KG1 (cell line): ENCODE data around the gene CEP170B.
"Not testable (repeated sequence)": the region's sequence is repeated elsewhere in the genome, so short reads cannot be mapped to it uniquely, and the experiment has no call there.

Experiments
- DNase-seq: peaks from one replicate; lab custom pipeline; 2025; lab: John Stamatoyannopoulos, UW

The CEP170B gene

GRCh38 chr14:104879201-104879982, 14.3 kb downstream of the CEP170B start:
- no peak for DNase-seq

DNA sequence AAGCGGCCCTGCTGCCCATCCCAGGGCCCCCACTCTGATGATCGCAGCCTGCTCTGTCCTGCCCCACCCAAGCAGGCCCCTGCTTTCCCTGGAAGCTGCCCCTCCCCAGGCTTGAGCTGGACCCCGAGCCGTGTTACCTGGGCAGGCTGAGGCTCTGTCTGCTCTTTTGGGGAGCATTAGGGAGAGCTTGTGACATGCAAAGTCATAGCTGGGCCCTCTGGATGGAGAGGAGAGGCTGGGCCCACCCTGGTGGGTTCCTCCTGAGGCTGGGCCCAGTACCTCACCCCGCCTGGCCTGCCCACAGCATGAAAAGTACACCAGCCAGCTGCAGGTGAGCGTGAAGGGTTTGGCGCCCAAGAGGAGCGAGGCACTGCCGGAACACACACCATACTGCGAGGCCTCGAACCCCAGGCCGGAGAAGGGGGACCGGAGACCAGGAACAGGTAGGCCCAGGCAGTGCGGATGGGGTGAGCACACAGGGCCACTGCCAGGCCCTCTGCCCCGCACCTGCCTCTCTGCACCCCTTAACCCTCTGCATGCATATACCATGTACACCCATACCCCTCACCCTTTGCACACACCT, 15.0 kb downstream of the CEP170B start:
- no peak for DNase-seq

GRCh38 chr14:104880584-104881210, 15.6 kb downstream of the CEP170B start:
- DNase-seq, result no peak

- DNase-seq, result no peak
Measured at GRCh38 chr14:104881369-104881979, 16.4 kb downstream of the CEP170B start.

DNA sequence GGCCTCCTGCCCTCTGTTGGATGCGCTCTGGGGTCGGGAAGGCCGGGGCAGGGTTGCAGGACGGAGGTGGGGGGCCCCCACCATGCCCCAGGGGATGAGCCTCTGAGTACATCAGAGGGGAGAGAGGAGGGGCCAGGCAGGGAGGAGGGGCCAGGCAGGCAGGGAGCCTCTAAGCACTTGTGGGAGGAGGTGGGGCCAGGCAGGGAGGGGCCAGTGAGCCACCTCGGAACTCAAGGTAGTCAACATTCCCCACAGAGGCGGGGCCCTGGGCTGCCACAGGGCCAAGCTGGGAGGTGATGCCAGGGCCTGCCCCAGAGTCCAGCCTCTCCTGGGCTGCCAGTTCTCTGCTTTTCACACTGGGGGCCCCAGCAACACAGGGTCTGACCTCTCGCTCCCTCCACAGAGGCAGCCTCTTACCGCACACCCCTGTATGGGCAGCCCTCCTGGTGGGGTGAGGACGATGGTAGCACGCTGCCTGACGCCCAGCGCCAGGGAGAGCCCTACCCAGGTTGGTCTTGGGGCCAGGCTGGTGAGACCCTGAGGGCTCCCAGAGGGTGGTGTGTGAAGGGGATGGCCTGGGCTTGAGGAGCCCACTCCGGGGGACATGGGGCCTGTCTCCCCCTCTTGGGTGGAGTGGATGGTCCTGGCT, 17.4 kb downstream of the CEP170B start:
- DNase-seq, result no peak

DNA sequence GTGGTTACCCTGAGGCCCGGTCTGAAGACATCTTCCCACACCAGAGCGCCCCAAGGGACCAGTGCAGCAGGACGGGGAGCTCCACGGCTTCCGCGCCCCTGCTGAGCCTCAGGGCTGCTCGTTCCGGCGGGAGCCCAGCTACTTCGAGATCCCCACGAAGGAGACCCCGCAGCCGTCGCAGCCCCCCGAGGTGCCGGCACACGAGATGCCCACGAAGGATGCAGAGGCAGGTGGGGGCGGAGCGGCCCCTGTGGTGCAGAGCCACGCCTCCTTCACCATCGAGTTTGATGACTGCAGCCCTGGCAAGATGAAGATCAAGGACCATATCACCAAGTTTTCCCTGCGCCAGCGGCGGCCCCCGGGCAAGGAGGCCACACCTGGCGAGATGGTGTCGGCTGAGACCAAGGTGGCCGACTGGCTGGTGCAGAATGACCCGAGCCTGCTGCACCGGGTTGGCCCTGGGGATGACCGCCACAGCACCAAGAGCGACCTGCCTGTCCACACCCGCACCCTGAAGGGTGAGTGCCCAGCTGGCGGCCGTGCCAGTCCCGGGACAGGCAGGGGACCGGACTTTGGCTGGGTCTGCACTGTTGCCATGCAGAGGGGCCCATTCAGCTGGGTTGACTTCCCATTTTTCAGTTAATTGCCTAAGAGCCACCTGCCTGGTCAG, 18.1 kb downstream of the CEP170B start:
- no peak for DNase-seq

GRCh38 chr14:104883681-104884361, 18.8 kb downstream of the CEP170B start:
- DNase-seq, result no peak

DNA sequence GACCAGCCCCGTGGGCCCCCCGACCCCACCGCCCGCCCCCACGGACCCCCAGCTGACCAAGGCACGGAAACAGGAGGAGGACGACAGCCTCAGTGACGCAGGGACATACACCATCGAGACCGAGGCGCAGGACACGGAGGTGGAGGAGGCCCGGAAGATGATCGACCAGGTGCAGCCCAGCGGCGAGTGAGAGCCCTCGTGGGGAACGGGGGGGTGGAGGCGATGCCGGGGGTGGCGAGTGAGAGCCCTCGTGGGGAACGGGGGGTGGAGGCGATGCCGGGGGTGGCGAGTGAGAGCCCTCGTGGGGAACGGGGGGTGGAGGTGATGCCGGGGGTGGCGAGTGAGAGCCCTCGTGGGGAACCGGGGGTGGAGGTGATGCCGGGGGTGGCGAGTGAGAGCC, 19.3 kb downstream of the CEP170B start:
- not testable (repeated sequence) for DNase-seq

GRCh38 chr14:104885031-104885972, 20.2 kb downstream of the CEP170B start:
- no peak for DNase-seq

DNA sequence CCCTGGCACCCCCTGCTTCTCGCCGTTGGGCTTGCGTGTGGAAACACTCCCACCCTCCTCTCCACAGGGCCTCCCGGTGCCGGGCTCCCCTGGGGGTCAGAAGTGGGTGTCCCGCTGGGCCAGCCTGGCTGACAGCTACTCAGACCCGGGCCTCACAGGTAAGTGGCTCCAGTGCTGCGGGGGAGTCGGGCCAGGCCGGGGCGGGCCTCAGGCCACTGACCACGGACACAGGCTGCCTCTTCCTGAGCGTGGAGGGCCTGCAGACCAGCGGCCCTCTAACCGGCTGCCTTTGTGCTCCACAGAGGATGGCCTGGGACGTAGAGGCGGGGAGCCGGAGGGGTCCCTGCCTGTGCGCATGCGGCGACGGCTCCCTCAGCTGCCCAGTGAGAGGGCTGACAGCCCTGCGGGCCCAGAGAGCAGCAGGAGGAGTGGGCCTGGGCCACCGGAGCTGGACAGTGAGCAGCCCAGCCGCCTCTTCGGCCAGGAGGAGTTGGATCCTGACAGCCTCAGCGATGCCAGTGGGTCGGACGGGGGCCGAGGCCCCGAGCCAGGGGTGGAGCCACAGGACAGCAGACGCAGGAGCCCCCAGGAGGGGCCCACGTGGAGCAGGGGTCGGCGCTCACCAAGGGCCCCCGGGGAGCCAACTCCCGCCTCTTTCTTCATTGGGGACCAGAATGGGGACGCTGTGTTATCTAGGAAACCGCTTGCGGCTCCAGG, 21.1 kb downstream of the CEP170B start:
- DNase-seq, result no peak

DNA sequence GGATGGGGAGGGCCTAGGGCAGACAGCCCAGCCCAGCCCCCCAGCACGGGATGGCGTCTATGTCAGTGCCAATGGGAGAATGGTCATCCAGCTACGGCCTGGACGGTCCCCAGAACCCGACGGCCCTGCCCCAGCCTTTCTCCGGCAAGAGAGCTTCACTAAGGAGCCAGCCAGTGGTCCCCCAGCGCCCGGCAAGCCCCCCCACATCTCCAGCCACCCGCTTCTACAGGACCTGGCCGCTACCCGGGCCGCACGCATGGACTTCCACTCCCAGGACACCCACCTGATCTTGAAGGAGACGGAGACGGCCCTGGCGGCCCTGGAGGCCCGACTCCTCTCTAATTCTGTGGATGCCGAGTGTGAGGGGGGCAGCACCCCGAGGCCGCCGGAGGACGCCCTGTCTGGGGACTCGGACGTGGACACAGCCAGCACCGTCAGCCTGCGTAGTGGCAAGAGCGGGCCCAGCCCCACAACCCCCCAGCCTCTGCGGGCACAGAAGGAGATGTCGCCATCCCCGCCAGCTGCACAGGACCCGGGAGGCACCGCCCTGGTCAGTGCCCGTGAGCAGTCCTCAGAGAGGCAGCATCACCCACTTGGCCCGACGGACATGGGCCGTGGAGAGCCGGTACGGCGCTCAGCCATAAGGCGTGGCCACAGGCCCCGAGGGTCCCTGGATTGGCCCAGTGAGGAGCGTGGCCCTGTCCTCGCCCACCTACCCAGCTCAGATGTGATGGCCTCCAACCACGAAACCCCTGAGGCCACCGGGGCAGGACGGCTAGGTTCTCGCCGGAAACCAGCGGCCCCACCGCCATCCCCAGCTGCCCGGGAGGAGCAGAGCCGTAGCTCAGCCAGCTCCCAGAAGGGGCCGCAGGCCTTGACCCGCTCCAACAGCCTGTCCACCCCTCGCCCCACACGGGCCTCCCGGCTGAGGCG, 21.9 kb downstream of the CEP170B start:
- DNase-seq, result no peak

- no peak for DNase-seq
Measured at GRCh38 chr14:104887623-104888488, 22.8 kb downstream of the CEP170B start.

DNA sequence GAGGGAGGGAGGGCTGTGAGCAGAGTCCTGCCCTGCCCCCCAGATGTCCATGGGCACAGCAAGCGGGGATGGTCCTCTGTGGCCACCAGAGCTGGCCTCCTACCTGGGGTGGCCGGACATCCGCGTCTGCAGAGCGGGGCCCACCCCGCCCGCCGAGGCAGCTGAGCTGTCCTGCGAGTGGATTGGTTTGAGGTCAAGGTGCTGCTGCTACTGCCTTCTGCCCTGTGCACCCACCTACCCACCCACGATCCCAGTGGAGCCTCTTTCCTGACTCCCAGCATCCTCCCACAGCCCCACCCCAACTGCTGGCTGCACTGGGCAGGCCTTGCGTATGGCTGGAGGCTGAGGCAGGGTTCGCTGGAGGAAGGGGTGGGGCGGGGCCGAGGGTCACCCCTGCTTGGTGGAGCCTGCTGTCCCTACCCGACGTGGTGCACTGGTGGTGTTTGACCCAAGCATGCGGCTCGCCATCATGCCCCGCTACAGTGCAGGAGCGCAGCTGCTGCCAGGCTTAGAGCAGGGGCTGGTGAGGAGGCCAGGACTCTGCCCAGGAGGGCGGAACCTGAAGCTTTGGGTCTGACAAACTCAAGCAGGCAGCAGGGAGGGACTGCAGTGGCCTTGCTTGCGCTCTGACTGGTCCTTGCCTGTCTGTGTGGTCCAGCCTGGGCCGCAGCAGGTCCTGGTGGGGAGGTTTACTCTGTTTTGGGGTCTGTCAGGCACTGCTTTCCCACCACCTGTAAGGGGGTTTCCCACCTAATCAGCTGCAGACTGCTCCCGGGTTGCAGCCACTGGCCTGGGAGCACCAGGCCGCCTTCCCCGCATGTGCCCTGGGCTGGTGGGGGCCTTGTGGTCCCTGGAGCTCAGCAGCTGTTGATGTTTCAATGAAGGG, 23.7 kb downstream of the CEP170B start:
- no peak for DNase-seq

DNA sequence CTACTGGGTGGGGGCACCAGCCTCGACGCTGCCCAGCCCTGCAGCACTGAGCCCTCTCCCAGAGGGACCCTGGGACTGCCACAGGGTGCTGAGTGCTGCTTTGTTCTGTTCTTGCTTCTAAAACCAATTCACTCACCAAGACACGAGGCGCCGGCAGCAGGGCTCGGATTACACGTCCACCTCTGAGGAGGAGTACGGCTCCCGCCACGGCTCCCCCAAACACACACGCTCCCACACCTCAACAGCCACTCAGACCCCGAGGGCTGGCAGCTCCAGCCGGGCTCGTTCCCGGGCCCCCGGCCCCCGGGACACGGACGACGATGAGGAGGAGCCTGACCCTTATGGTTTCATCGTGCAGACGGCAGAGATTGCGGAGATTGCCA, 24.3 kb downstream of the CEP170B start:
- DNase-seq, result no peak

- not testable (repeated sequence) for DNase-seq
Measured at GRCh38 chr14:104890292-104890691, 25.2 kb downstream of the CEP170B start.

GRCh38 chr14:104891121-104891551, 26.1 kb downstream of the CEP170B start:
- DNase-seq, result no peak
